GM23248 (cell line): ENCODE data around the gene CRYGC. TPM values are rescaled to one million over a fixed set of nuclear protein-coding genes. Genes with fewer than 3 reads are reported as not detected.

Experiments
- DNase-seq: peaks from one replicate; pipeline ENCODE4 v3.0.0-alpha.2; 2015
- H2AFZ ChIP-seq: fragments of 200-600 bp; sonication (generic); 2 replicates; pipeline ENCODE4 v1.6.1; 2016; ENCODE audit warnings: antibody characterized with exemption
- H3F3A ChIP-seq: fragments of 200-600 bp; sonication (generic); 2 replicates; pipeline ENCODE4 v1.6.1; 2016; ENCODE audit warnings: mild to moderate bottlenecking, antibody characterized with exemption, mixed run types; ENCODE audit not compliant: insufficient read depth
- H3K27ac ChIP-seq: fragments of 200-600 bp; sonication (generic); 2 replicates; pipeline ENCODE4 v1.5.1; 2016; ENCODE audit warnings: mild to moderate bottlenecking
- H3K27me3 ChIP-seq: fragments of 200-600 bp; sonication (generic); replicated peaks from 2 replicates; pipeline ENCODE4 v1.6.1; 2016; ENCODE audit warnings: mild to moderate bottlenecking; ENCODE audit not compliant: insufficient read depth
- H3K36me3 ChIP-seq: fragments of 200-600 bp; sonication (generic); 2 replicates; pipeline ENCODE4 v1.6.1; 2016; ENCODE audit warnings: low read depth, mild to moderate bottlenecking
- H3K4me1 ChIP-seq: fragments of 200-600 bp; sonication (generic); 2 replicates; pipeline ENCODE4 v1.6.1; 2016; ENCODE audit warnings: mild to moderate bottlenecking; ENCODE audit not compliant: insufficient read depth
- H3K4me2 ChIP-seq: fragments of 200-600 bp; sonication (generic); one replicate; pipeline ENCODE4 v1.6.1; 2016; ENCODE audit warnings: mild to moderate bottlenecking; ENCODE audit not compliant: unreplicated experiment
- H3K4me3 ChIP-seq: fragments of 200-600 bp; sonication (generic); 2 replicates; pipeline ENCODE4 v1.5.1; 2016; ENCODE audit warnings: mild to moderate bottlenecking
- H3K79me2 ChIP-seq: fragments of 200-600 bp; sonication (generic); 2 replicates; pipeline ENCODE4 v1.6.1; 2016; ENCODE audit warnings: mild to moderate bottlenecking; ENCODE audit not compliant: insufficient read depth
- H3K9ac ChIP-seq: fragments of 200-600 bp; sonication (generic); 2 replicates; pipeline ENCODE4 v1.6.1; 2016; ENCODE audit warnings: mild to moderate bottlenecking
- H3K9me2 ChIP-seq: fragments of 200-600 bp; sonication (generic); 2 replicates; pipeline ENCODE4 v1.6.1; 2016; ENCODE audit warnings: mixed run types, mild to moderate bottlenecking, moderate library complexity; ENCODE audit not compliant: insufficient read depth
- H3K9me3 ChIP-seq: fragments of 200-600 bp; sonication (generic); one replicate; pipeline ENCODE4 v1.6.1; 2017; ENCODE audit warnings: low read depth
- H4K20me1 ChIP-seq: fragments of 200-600 bp; sonication (generic); 2 replicates; pipeline ENCODE4 v1.6.0; 2016; ENCODE audit not compliant: insufficient read depth
- EZH2 ChIP-seq: fragments of 200-600 bp; sonication (generic); IDR thresholded peaks from 2 replicates; pipeline ENCODE4 v1.6.1; 2018; ENCODE audit warnings: antibody characterized with exemption, mild to moderate bottlenecking; ENCODE audit not compliant: insufficient read depth, poor library complexity, severe bottlenecking
- EZH2phosphoT487 ChIP-seq: fragments of 200-600 bp; sonication (generic); IDR thresholded peaks from 2 replicates; pipeline ENCODE4 v1.6.1; 2018; ENCODE audit warnings: antibody characterized with exemption, moderate library complexity, mild to moderate bottlenecking, low read depth; ENCODE audit not compliant: insufficient read depth
- WGBS, 2 experiments: methylation state at CpG; one replicate each; pipeline ENCODE4 v1.1.6; 2015 to 2017; ENCODE audit warnings: low lambda C conversion rate in 2 of 2, low coverage in 1 of 2; ENCODE audit errors: missing lambda C conversion rate in 2 of 2; 5-methylcytosine and 5-hydroxymethylcytosine counted together
- in situ Hi-C: fragments of 300-500 bp; cut with MboI; formaldehyde crosslinking; loops from 2 replicates; pipeline ENCODE4 v1.15.0; 2020
- polyA plus RNA-seq: library from polyadenylated mRNA; unstranded; fragments of >200 nt; fragmentation: Nextera tagmentation; extraction: Ambion mirVana; gene quantifications from 2 replicates; pipeline ENCODE4 v1.2.1, GENCODE V29; 2016
- total RNA-seq: library from RNA; depleted of rRNA; stranded (reverse); fragments of >200 nt; shearing (Covaris generic); gene quantifications from 2 replicates; pipeline ENCODE4 v1.2.3, GENCODE V29; 2014

CRYGC gene
- total and polyA plus RNA-seq, 2 experiments from 2014 or later: not detected

- Histone ChIP-seq H3K4me2 (no peak overlapping the region), H3K27me3 (no peaks in the 10 kb centered on the region; the same call in 1 of the 2 replicates), H2AFZ (no peak overlapping the region), H3K9ac (no peak overlapping the region), H3K79me2 (no peaks in the 10 kb centered on the region), H3K9me2 (no peaks in the 10 kb centered on the region), H4K20me1 (no peaks in the 10 kb centered on the region), H3K4me1 (no peaks in the 10 kb centered on the region), H3K27ac (no peak overlapping the region), H3F3A (no peaks in the 10 kb centered on the region), H3K9me3 (no peaks in the 10 kb centered on the region), H3K4me3 (no peak overlapping the region), H3K36me3 (no peaks in the 10 kb centered on the region)
- TF ChIP-seq EZH2: no peak
- no peak for TF ChIP-seq EZH2phosphoT487
- DNase-seq: no peak
- in situ Hi-C loops: no loop called here
These were observed 23.5 kb upstream of the CRYGC start for GRCh38 chr2:208153156-208153555.

DNA sequence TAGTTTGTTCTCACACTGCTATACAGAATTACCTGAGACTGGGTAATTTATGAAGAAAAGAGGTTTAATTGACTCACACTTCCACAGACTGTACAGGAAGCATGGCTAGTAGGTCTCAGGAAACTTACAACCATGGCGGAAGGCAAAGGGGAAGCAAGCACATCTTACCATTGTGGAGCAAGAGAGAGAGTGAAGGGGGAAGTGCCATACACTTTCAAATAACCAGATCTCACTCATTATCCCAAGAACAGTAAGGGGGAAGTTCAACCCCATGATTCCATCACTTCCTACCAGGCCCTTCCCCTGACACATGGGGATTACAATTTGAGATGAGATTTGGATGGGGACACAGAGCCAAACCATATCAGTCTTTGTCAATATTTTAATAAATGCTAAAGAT lies 21.3 kb upstream of the CRYGC start:
- H3K79me2 ChIP-seq: no peaks in the 10 kb centered on the region
- no peak for TF ChIP-seq EZH2
- TF ChIP-seq EZH2phosphoT487: no peak
- no peak overlapping the region for H3K9ac ChIP-seq
- WGBS, 2 experiments: 38 to 55% methylated on average over 1 of the region's 1 CpG
- no peak for DNase-seq
- no peak overlapping the region for H3K27ac ChIP-seq
- no peaks in the 10 kb centered on the region for H3K4me1 ChIP-seq
- no peaks in the 10 kb centered on the region for H3K36me3 ChIP-seq
- H2AFZ ChIP-seq: no peak overlapping the region
- H3F3A ChIP-seq: no peaks in the 10 kb centered on the region
- in situ Hi-C loops: no loop called here
- no peaks in the 10 kb centered on the region for H3K9me3 ChIP-seq
- no peaks in the 10 kb centered on the region; the same call in 1 of the 2 replicates for H3K27me3 ChIP-seq
- no peaks in the 10 kb centered on the region for H4K20me1 ChIP-seq
- no peak overlapping the region for H3K4me2 ChIP-seq
- H3K4me3 ChIP-seq: no peak overlapping the region
- H3K9me2 ChIP-seq: no peaks in the 10 kb centered on the region

DNA sequence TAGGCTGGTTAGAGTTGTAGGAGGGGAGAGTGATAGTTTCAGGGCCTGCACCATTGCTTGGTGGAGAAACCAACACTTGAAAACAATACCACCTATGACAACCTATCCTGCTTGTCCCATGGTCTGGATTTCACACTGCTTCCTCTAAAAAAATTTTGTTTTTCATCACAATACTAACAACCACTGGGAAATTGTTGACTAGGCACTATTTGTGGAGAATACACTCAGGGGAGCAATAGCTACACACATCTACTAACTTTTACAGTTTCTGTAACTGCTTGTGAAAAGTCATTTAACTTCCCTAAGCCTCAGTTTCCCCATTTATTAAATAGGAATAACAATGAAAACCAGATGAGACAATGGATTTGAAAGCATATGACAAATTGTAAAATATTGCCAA lies 20.5 kb upstream of the CRYGC start:
- no peak for TF ChIP-seq EZH2phosphoT487
- H3K27me3 ChIP-seq: no peaks in the 10 kb centered on the region; the same call in 1 of the 2 replicates
- in situ Hi-C loops: no loop called here

DNA sequence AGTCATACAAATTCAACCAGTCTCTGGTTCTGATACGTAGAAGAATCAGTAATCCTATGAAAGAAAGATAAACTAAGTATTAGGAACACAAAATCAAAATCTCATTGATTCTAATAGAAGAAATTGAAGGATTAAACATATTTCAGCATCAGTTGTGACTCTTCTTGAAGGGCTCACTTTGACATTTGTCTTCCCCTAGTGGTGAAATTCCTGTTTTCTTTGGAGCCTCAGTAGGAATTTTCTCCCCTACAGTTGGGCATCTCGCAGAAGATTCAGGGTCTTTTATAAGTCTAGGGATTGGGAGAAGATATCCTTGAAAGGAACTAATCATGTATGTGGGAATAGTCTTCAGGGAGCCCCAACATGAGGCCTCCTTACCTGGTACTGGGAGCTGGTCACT lies 19.2 kb upstream of the CRYGC start:
- Histone ChIP-seq H3K9me3 (no peaks in the 10 kb centered on the region), H3K27me3 (no peaks in the 10 kb centered on the region; the same call in 1 of the 2 replicates), H3K27ac (no peak overlapping the region), H3K4me2 (no peak overlapping the region), H3K79me2 (no peaks in the 10 kb centered on the region), H3F3A (no peaks in the 10 kb centered on the region), H3K9me2 (no peaks in the 10 kb centered on the region), H2AFZ (no peak overlapping the region), H4K20me1 (no peaks in the 10 kb centered on the region), H3K36me3 (no peaks in the 10 kb centered on the region), H3K4me1 (no peaks in the 10 kb centered on the region), H3K9ac (no peak overlapping the region), H3K4me3 (no peak overlapping the region)
- no peak for TF ChIP-seq EZH2phosphoT487
- no peak for TF ChIP-seq EZH2
- in situ Hi-C loops: no loop called here
- DNase-seq: no peak
- WGBS, 2 experiments: 21 to 23% methylated on average over 2 of the region's 2 CpGs

More for the DNA sequence above, 20.5 kb upstream of the CRYGC start:
- no peak overlapping the region for H3K4me3 ChIP-seq
- H3K79me2 ChIP-seq: no peaks in the 10 kb centered on the region
- H3K36me3 ChIP-seq: no peaks in the 10 kb centered on the region
- no peak overlapping the region for H3K27ac ChIP-seq
- H3K9me2 ChIP-seq: no peaks in the 10 kb centered on the region
- no peak overlapping the region for H3K4me2 ChIP-seq
- H3F3A ChIP-seq: no peaks in the 10 kb centered on the region
- no peaks in the 10 kb centered on the region for H4K20me1 ChIP-seq
- no peak overlapping the region for H3K9ac ChIP-seq
- no peaks in the 10 kb centered on the region for H3K4me1 ChIP-seq
- no peak for DNase-seq
- no peaks in the 10 kb centered on the region for H3K9me3 ChIP-seq
- no peak overlapping the region for H2AFZ ChIP-seq

DNA sequence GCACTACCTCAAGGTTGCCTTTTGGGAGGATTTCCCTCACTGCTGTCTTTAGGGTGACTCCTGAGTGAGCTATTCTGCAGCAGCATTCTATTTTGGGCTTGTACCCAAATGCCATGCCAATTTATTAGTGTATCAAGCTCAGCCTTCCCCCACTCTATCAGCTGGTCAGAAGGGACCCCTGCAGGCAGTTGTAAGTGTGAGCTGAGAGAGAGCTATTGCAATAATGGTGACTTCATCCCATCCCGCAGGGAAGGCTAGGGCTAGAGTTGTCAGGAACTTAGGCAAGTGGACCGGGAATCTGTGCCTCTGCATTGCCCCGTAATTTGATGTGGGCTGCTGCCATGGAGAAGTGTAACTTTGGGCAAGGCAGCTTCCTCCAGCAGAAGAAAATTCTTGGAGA lies 18.1 kb upstream of the CRYGC start:
- H3K27me3 ChIP-seq: no peaks in the 10 kb centered on the region; the same call in 1 of the 2 replicates
- 28 to 47% methylated on average over 3 of the region's 3 CpGs for WGBS, 2 experiments
- no peak for TF ChIP-seq EZH2phosphoT487
- H4K20me1 ChIP-seq: no peaks in the 10 kb centered on the region
- H3F3A ChIP-seq: no peaks in the 10 kb centered on the region
- in situ Hi-C loops: no loop called here
- H2AFZ ChIP-seq: no peak overlapping the region
- H3K9me2 ChIP-seq: no peaks in the 10 kb centered on the region
- H3K79me2 ChIP-seq: no peaks in the 10 kb centered on the region
- no peaks in the 10 kb centered on the region for H3K4me1 ChIP-seq
- H3K36me3 ChIP-seq: no peaks in the 10 kb centered on the region
- no peak overlapping the region for H3K4me3 ChIP-seq
- H3K27ac ChIP-seq: no peak overlapping the region
- DNase-seq: no peak
- no peak overlapping the region for H3K4me2 ChIP-seq
- H3K9ac ChIP-seq: no peak overlapping the region
- no peaks in the 10 kb centered on the region for H3K9me3 ChIP-seq
